GM18508 (cell line): ENCODE measurements around the gene AHCTF1.

Experiments used
- ATAC-seq: cut with Tn5 transposase; IDR thresholded peaks from one replicate; pipeline ENCODE4 v1.9.1; 2021; ENCODE audit warnings: moderate number of reproducible peaks; ENCODE audit not compliant: insufficient read depth, unreplicated experiment

The AHCTF1 gene

GRCh38 chr1:246801241-246802020 lies 130.3 kb downstream of the AHCTF1 start:
- no peak for ATAC-seq

DNA sequence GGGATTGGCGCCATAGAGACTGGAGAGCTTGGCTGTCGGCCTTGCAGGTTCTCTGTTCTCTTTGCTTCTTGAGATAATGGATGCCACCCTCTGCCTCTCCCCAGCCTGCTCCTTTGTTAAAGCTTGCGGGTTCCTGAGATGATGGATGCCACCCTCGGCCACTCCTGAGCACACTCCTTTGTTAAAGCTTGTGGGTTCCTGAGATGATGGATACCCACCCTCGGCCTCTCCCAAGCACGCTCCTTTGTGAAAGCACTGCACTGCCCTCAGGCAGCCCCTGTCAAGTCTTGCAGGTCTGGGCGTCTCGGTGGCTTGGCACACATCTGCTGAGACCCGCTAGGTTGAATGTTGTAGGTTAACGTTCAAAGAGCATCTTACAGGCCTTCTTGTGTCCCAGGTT lies 131.0 kb downstream of the AHCTF1 start:
- no peak for ATAC-seq

- no peak for ATAC-seq
Observed at GRCh38 chr1:246800356-246800755, 131.4 kb downstream of the AHCTF1 start.

DNA sequence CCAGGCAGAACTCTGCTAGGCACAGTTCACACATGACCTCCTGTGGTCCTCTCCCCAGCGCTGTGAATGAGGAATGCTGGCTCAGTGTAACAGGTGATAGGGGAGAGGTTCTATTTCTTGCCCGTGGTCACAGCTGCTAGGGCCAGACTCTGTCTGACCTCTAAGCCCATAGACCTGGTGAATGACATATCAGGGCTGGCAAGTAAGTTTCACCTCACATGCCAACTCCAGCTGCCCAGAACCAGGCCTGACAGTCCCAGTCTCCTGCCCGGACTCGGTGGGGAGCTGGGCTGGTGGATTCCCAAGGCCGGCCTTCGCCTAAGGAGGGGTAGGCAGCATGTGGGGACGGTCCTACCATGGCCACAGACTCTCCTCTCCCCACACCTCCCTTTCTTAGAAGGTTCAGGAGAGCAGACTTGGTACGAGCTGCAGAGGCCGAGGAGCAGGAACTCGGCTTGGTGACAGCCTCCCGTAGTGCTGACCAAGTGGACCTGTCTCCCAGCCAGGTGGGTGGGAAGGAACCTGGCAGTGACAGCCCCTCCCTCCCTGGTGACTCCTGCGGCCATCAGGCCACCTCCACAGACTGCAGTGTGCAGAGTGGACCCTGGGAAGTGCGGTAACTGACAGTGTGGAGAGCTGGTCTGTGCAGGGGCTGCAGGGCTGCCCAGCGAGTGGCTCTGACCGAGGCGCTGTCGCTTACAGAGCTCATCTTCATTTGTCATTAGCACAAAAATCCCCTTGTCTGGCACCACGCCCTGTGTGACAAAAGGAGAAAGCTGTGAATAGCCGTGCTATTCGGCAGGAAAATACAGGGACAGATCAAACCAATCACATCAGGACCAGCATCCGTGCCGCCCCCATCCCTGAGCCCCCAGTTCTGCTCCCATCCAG lies 132.9 kb downstream of the AHCTF1 start:
- ATAC-seq = no peak

DNA sequence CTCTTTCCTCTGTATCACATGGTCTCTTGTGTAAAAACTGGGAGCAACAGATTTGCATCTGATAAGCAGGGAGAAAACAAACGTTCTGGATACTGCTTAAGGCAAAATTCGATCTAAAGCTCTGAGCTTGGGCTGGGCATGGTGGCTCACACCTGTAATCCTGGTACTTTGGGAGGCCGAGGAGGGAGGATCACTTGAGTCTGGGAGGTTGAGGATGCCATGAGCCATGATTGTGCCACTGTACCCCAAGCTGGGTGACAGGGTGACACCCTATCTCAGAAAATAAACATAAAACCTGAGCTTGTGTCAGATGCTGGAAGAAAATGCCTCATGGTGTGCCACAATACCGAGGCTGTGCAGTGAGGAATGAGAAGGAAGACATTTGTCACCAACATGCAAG lies 133.6 kb downstream of the AHCTF1 start:
- no peak for ATAC-seq

DNA sequence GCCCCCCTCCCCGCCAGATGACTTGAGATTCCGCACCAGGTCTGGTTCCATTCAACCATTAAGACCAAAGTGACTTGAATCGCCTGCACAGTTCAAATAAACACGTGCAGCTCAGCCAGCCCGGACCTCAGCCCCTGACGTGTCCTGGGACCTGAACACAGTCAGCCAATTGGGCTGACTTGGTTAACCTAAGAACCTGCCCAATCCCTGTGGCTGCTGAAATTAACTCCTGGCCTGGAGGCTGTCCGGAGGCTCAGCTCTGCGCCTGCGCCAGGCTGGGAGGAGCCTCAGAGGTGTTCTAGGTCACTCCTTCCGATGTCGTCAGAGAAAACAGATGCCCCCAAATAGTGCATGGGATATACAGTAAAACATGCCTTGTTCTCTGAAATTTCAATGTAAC lies 134.2 kb downstream of the AHCTF1 start:
- no peak for ATAC-seq

GRCh38 chr1:246797157-246797556 lies 134.6 kb downstream of the AHCTF1 start:
- no peak for ATAC-seq

DNA sequence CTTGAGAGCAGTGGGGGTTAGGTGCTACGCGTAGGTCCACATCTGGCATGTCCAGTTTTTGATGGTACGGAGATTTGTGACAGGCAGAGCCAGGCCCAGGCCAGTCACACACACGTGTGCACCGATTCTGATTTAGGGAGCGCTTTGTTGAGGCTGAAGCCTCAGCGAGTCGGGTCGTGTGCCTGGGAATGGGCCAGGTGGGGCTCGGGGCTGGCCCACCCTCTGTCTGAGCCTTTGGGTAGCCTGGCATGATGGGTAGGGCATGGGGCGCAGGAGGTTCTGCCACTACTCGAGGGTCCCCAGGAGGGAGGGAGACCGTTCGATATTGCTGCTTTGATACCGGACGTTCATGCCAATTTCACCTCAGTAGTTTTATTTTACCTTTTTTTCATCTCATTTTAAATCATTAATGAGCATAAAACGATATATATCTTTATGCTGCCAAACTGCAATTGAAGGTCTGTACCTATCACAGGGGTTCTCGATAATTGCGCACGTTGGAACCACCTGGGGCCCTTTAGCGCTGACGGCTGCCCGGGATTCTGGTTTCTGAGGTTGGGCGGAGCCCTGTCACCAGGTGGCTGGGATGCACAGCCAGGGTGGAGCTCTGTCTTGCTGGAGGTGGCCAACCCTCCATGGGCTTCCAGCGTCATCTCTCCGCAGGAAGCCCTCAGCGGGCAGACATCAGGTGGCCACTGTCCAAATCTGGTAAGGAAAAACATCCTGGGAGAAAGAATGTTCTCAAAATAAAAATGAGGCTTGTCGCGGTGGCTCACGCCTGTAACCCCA lies 135.6 kb downstream of the AHCTF1 start:
- ATAC-seq = no peak

GRCh38 chr1:246794828-246795671 lies 136.7 kb downstream of the AHCTF1 start:
- ATAC-seq = no peak

DNA sequence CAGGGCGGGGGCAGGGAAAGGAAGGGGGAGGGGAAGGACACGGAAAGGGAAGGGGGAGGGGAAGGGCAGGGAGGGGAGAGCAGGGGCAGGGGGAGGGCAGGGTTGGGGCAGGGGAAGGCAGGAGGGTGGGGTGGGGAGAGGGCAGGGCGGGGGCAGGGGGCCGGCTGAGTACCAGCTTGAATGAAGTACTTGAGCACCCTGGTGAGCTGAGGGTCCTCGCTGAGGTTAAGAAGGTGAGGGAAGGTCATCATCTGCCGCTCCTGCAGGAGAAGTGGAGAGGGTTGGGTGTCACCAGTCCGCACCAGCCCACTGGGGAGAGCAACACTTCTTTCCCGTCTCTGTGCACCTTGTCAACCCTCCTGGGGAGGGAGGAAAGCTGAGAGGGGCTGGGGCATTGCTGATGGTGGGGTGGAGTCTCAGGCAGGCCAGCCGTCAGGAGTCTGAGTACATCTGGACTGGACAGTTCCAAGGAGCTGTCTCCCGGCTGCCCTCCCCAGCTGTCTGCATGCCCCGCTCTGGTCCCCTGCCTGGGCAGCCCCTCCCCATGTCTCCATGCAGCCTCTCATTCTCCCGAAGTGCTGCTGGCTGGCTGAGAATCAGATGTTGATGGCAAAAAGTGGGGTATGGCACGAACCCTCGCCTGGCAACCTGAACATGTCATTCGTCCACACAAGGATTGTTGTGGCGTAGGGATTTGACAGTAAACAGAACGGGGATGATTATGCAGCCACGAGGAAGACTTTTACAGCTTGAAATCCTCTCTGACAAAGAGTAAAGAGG lies 137.5 kb downstream of the AHCTF1 start:
- no peak for ATAC-seq

GRCh38 chr1:246793356-246793896 lies 138.3 kb downstream of the AHCTF1 start:
- no peak for ATAC-seq

- ATAC-seq = no peak
Observed at GRCh38 chr1:246792603-246793002, 139.1 kb downstream of the AHCTF1 start.

DNA sequence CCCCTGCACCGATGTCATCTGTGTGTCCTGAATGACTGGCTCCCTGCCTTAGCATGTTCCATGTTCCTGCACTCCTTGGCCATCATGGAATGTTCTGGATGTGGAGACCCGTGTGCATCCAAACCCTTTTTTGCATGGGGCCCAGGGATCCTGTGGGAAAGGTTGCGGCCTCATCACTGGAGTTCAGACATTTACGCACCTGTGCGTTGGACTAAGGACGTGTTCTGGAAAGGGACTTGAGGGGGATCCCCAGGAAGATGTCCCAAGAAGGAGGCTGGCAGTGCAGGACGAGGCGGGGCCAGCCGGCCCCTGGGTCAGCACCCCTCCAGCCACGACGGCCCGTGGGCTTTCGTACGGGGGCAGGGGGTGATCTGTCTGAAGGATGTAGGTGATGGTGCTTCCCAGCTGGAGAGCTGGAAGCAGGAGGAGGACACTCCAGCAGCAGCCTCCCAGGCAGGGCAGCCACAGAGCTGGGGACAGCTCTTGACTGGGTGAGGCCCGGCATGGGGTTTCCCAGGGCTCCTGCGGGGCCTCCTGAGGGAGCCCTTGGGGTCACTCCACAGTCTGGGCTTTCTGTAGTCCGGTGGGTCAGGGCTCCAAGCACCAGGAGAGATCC lies 140.3 kb downstream of the AHCTF1 start:
- no peak for ATAC-seq

DNA sequence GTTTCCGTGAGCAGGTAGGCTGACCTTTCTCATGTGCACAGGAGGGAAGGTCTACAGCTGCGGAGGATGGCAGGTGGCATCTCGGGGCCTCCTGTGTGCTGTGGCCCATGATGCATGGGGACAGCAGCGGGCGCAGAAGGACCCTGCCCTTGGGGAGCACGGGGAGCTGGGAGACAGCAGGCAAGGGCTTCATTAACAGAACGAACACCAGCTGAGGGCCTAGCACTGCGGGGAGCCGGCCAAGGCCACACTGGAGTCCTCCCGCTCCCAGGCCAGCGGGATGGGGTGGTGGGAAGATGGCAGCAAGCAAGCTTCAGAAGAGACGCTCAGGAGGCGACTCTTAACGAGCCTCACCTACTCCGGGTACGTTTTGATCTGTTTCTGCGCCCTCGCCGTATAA lies 140.9 kb downstream of the AHCTF1 start:
- ATAC-seq = no peak

DNA sequence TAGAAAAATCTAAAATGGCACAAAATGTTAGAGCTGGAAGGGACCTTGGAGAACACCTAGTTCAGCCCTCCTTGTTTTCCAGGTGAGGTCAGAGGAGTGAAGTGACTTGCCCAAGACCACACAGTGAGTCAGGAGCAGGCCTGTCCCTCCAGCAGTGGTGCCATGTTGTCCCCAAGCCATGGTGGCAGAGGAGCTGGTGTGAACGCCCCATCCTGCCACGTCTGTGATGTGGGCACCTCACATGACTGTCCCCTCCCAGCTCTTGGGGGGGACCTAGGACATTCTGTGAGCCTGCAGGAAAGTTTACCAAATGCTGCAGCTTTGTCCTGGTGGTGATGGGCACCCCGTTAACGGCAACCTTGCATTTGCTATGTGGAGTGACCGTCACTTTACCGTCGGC lies 141.4 kb downstream of the AHCTF1 start:
- ATAC-seq = no peak

- no peak for ATAC-seq
Observed at GRCh38 chr1:246789454-246790339, 142.1 kb downstream of the AHCTF1 start.
